ENCODE measurements around the gene OR5A1. TPM values are rescaled to one million over a fixed set of nuclear protein-coding genes. Genes with fewer than 3 reads are reported as not detected.
"Not testable (repeated sequence)": the region's sequence is repeated elsewhere in the genome, so short reads cannot be mapped to it uniquely, and the experiment has no call there.

The OR5A1 gene
- polyA plus RNA-seq (ENCODE audit: insufficient read length in 12 of 12): under 1 TPM in 3 of 12 donors, not detected in 9; 0.01 to 0.04 (median 0.03) TPM
- long read RNA-seq, donor 1: 0 reads
- long read RNA-seq, donor 2: 0 reads
- long read RNA-seq, donor 3: 0 reads
- long read RNA-seq, donor 4: 0 reads
- long read RNA-seq, donor 5: 0 reads
- long read RNA-seq, donor 6: 0 reads
- long read RNA-seq, donor 7: 0 reads
- long read RNA-seq, donor 8: 0 reads
- long read RNA-seq, donor 9: 0 reads
- long read RNA-seq, donor 10: 0 reads
- long read RNA-seq, donor 11: 0 reads

- no peak for DNase-seq
Observed at GRCh38 chr11:59436169-59436568, at the start of gene OR5A1. Gene OR5A1 (plus strand): TSS chr11:59436469. CDS start chr11:59443169, 6,700 bp downstream.

DNA sequence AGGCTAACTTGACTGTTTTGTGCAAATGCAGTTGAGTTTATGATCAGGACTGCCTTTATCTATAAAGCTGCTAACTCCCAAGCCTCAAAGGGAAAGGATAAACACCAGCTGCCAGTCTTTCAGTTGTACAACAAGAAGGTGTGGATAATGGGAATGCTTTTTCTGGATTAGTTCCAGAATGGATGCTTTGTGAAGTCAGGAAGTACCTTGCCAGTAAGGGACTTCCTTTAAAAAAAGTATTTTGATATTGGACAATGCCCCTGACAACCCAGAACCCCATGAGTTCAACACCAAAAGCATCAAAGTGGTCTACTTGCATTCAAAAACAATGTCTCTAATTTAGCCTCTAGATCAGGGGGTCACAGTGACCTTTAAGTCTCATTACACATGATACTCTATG, 42.1 kb upstream of the OR5A1 start:
- no peak for DNase-seq

- no peak for DNase-seq
Observed at GRCh38 chr11:59400461-59401261, 35.6 kb upstream of the OR5A1 start.

- no peak for DNase-seq
Observed at GRCh38 chr11:59401262-59401552, 35.1 kb upstream of the OR5A1 start.

GRCh38 chr11:59403546-59403945, 32.7 kb upstream of the OR5A1 start:
- no peak for DNase-seq

DNA sequence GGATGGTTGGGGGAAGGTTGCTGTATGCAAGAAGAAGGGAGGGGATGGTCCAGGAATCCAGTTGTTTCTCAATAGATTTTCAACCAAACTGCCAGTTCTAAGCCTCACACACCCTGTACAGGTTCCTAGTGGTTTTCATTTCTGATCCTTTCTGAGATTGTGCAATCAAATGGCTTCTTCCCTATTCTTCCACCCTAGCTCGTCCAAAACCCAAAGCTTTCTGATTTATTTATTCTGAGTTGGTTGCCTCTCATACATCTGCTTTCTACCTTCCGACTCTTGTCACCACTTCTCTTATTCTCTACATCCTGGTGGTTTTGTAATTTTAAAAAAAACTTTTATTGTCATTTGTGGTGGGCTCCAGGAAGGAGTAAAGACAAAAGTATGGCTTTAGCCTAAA, 22.6 kb upstream of the OR5A1 start:
- no peak for DNase-seq

GRCh38 chr11:59415111-59415510, 21.2 kb upstream of the OR5A1 start:
- DNase-seq: no peak

GRCh38 chr11:59416613-59417012, 19.7 kb upstream of the OR5A1 start:
- no peak for DNase-seq

DNA sequence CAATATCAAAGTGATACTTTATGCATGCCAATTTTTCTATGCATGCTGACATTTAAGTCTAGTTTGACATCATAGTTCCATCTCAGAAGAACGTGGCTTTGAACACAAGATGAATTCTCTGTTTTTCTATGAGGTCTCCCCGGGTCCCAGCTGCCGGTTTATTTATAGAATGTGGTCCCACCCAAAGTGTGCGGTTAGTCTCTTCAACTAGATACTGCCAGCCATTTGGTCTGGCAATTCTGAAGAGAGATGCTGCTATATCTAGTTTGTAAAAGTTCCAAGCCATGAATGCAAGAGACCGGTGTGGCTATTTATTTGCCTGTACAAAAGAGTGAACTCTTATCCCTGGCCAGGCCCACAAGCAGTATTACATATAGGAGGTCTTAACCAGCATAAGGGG, 19.2 kb upstream of the OR5A1 start:
- DNase-seq: peak; percentile 3

GRCh38 chr11:59418156-59418555, 18.1 kb upstream of the OR5A1 start:
- DNase-seq: peak; percentile 4

GRCh38 chr11:59423835-59424234, 12.4 kb upstream of the OR5A1 start:
- no peak for DNase-seq

DNA sequence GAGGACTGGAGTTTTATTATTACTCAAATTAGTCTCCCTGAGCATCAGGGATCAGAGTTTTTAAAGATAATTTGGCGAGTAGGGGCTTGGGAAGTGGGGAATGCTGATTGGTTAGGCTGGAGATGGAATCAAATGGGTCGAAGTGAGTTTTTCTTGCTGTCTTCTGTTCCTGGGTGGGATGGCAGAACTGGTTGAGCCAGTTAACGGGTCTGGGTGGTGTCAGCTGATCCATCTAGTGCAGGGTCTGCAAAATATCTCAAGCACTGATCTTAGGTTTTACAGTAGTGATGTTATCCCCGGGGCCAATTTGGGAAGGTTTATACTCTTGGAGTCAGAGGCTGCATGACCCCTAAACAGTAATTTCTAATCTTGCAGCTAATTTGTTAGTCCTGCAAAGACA, 11.1 kb upstream of the OR5A1 start:
- DNase-seq: no peak

DNA sequence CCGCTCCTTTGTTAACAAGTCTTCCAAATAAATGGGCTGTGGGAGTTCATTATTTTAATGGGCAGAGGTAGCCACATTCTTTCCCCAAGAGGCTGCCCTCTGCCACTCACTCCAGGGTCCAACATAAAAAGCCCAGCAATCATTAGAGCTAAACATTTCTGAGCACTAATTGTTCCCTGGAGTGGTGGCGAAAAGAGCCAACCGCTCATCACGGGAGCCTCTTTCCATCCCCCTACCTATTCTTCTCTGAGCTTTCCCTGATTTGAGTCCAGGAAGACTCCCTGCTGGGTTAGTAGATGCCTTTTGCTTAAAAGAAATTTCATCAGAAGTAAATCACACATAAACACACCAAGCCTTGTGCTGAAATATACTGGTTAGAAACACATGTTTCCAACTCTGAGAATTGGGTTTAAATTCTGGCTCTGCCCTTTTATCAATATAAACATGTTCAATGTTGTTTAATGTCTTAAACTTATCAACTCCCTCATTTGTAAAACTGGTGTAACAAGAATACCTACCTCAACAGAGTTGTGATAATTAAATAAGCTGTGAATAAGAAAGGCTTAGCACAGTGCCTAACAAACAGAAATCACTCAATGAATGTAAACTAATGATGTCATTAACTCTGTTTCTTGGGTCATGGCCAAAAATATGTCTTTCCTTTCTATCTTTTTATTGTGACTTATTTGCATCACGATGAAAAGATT, 9.8 kb upstream of the OR5A1 start, which contains the start of gene OR5A2:
Gene OR5A2 (minus strand): TSS at position 53 of the 707 bp plus-strand sequence. CDS start 3,460 bp downstream, outside the sequence.
- DNase-seq: no peak

- no peak for DNase-seq
Observed at GRCh38 chr11:59427068-59427382, 9.2 kb upstream of the OR5A1 start.

DNA sequence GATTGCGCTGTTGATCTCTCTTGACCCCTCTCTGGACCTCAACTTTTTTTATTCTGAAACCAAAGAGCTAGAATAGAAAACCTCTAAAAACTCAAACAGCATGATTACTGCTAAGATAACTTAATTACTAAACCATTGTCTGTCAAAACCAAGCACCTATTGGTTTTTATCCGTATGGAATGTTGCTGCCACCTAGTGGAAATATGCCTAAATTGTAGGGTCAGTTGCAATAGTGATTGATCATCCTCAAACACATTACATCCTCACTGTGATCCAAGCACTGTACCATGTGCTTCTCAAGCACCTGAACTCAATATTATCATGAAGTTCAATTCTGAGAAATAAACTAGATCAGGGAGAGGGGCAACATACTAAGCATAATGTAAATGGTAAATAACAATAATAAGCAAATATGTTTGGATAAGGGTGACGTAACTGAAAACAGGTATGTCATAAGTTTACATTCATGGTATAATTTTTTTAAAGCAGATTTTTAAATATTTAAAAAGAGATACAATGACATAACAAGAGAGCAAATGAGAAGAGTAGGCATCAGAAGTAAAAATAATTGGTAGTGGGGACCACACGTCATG, 6.2 kb upstream of the OR5A1 start:
- DNase-seq: peak; percentile 29

- no peak for DNase-seq
Observed at GRCh38 chr11:59437770-59438169, 1.5 kb downstream of the OR5A1 start.

DNA sequence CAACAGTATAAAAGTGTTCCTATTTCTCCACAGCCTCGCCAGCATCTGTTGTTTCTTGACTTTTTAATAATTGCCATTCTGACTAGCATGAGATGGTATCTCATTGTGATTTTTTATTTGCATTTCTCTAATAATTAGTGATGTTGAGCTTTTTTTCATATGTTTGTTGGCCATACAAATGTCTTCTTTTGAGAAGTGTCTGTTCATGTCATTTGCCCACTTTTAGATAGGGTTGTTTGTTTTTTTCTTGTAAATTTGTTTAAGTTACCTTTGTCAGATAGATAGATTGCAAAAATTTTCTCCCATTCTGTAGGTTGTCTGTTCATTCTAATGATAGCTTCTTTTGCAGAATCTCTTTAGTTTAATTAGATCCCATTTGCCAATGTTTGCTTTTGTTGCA, 9.4 kb downstream of the OR5A1 start:
- DNase-seq: not testable (repeated sequence)

DNA sequence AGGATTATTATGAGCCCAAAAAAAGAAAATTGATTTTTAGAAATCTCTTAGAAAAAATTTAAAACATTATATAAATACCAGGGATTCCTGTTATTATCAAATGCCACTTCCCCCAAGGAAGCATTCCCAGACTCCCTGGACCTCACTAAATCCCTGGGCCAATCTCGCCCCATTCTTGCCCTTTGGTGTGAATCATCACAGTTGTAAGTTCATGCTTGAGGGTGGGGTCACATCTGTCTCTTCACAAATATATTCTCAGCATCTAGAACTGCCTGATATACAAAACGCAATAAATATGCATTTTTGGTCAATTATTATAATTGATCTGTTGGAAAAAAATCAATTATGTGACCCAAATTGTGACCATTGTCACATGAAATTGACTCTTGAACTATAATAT, 12.2 kb downstream of the OR5A1 start:
- DNase-seq: no peak

GRCh38 chr11:59456661-59457060, 20.4 kb downstream of the OR5A1 start, which contains the start of gene OR4D6:
Gene OR4D6 (plus strand): TSS chr11:59456961. CDS start chr11:59456961, 0 bp downstream.
- DNase-seq: no peak

DNA sequence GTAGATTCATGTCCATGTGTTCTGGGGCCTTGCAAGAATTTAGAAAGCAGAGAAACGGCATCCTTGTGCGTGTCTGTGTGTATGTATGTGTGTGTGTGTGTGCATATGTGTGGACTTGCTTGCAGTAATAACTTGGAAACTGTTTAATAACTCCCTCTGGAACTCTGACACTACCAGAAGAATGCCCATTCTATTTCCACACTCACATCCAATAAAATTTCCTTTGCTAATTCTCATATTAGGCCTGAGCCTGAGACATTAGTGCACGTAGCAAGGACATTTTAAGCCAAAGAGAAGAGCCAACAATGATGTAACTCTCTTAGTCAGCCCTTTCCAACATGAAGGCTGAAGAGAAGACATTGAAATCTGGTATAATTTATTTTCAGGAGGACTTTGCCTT, 23.6 kb downstream of the OR5A1 start:
- DNase-seq: peak; percentile 29

DNA sequence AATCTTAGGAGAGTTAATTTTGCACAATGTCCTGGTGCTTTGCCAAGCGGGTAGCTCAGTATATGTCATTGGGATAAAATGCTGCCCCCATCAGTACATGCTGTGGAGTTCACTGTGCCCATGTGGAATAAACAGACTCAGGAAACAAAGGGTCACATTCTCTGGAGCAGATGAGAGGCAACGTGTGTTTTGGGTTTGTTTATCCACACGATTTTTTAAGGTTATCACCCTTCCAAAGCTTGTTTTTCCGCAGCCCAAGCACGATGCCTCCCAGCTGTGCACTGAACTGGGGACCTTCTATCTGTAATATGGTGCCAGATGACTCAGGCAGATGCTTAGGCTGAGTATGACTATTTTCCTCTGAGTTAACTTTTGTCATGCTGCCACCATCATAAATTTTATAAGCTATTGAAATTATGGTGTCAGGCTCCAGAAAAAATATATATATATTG, 26.9 kb downstream of the OR5A1 start:
- peak; percentile 67 for DNase-seq

GRCh38 chr11:59473015-59473414, 36.7 kb downstream of the OR5A1 start, which contains the start of gene OR4D10:
Gene OR4D10 (plus strand): TSS chr11:59473315. CDS start chr11:59477430, 4,115 bp downstream.
- DNase-seq: no peak
